GM21528 (cell line): ENCODE measurements around the gene RPGR.

Experiments
- ATAC-seq: cut with Tn5 transposase; IDR thresholded peaks from one replicate; pipeline ENCODE4 v1.9.1; 2021; ENCODE audit warnings: mild to moderate bottlenecking, moderate library complexity; ENCODE audit not compliant: unreplicated experiment, low FRiP score

The RPGR gene

DNA sequence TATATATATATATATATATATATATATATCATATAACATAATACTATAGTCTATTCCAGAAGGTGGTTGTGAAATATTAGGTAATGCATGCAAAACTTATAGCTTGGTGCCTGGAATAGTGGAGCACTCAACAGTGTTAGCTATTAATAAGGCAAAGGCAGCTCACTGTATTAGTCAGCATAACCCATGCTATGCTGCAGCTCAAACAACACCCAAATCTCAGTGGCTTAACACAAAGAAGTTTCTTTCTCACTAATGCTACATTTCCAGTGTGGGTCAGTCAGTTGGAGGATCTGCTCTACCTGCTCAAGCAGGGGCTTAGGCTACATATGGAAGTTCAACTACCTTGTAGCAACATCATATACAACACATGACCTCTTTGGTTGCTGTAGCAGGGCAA lies 5.2 kb upstream of the RPGR start:
- ATAC-seq: no peak

GRCh38 chrX:38327775-38328081 lies 419 bp upstream of the RPGR start:
- peak; percentile 15 for ATAC-seq

GRCh38 chrX:38326086-38326485 lies 1.2 kb downstream of the RPGR start:
- ATAC-seq: no peak

- no peak for ATAC-seq
Observed at GRCh38 chrX:38320819-38321218, 6.5 kb downstream of the RPGR start.

GRCh38 chrX:38318606-38319005 lies 8.7 kb downstream of the RPGR start:
- no peak for ATAC-seq

DNA sequence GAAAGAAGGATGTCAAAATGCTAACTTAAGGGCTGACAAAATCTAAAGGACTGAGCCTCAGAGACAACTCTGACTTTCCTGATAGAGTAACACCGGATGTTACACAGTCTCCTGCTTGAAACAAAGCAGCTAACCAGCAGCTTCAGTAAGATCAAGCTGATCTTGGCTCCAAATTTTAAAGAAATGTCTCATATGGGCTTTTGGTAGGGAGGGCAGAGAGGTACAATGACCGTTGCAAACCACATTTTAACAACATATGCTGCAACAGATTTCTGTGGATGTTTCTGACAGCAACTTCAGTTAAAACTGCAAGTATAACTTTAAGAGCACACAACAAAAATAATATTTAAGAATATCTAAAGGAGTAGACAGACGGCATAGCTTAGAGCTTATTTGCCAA lies 9.1 kb downstream of the RPGR start:
- ATAC-seq: no peak

- ATAC-seq: no peak
Observed at GRCh38 chrX:38315186-38315585, 12.1 kb downstream of the RPGR start.

- no peak for ATAC-seq
Observed at GRCh38 chrX:38313190-38313589, 14.1 kb downstream of the RPGR start.

- ATAC-seq: no peak
Observed at GRCh38 chrX:38312436-38312835, 14.9 kb downstream of the RPGR start.

GRCh38 chrX:38311743-38312142 lies 15.6 kb downstream of the RPGR start:
- no peak for ATAC-seq

DNA sequence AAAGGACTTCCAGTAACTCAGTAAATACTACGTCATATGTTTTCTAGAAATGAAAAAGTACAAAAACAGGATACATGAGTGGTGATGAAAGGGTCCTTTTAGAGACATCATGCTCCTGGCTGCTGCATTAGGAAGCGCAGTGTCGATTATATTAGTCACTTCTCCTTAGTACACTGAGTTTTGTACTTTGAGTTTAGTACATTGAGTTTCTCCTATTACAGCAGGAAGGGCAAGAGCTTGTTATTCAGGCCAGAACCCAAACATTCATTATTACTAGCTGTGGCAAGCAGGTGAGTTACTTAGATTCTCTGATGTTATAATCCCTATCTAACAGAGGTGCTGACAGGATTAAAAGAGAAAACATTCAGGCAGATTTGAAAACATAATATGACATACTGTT lies 21.3 kb downstream of the RPGR start:
- no peak for ATAC-seq

DNA sequence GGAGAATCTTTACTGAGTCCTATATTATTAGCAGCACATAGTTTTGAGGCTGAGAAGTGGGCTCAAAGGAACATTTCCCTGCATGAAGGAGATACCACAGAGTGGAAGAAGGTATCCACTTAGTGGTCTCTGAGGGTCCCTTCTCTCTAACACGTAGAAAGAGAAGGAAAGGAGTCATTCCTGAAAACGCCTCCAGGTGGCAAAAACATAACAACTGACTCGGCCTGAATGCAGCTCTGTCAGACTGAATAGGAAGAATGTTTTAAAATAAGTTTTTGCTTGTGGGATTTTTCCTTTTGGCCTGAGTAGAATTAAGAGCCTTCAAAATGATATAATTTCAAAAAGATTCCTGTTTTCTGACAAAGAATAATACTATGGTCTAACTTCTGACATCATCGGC lies 23.3 kb downstream of the RPGR start:
- no peak for ATAC-seq

DNA sequence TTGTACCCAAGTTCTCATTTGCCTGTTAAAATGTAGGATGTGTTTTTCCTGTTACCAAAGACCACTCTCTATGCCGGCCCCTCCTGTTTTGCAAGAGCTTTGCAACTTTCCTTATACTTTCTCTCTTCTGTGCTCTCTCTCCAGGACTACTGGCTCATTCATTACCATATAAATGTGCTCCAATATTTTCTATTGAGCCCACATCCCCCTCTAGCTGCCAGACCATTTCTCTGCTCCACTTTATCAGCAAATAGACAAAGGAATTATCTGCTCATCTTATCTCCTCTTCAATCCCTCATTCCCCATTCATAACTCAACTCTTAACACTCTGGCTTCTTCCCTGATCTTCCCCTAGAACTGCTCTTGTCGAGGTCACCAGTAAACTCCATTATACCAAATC lies 33.6 kb downstream of the RPGR start:
- ATAC-seq: no peak

GRCh38 chrX:38287674-38288073 lies 39.6 kb downstream of the RPGR start:
- ATAC-seq: no peak

- ATAC-seq: no peak
Observed at GRCh38 chrX:38285649-38286048, 41.7 kb downstream of the RPGR start.

DNA sequence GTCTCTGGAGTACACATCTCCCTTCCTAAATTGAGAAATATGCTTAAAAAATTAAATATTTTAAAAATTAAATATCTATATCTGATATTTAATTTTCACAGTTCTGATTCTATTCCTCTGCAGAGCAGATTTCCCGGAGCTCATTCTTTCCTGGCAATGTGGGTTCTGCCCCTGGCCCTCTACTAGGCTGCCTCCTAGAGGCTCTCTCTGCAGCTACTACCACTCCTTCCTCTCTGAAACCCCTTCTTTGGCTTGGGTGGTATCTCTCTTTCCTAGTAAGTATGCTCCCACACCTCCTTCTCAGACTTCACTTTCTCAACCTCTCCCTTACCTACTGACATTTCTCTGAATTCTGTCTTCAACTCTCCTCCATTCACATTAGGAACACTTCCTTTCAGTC lies 45.3 kb downstream of the RPGR start:
- ATAC-seq: no peak

- no peak for ATAC-seq
Observed at GRCh38 chrX:38279188-38279587, 48.1 kb downstream of the RPGR start.

GRCh38 chrX:38278682-38279081 lies 48.6 kb downstream of the RPGR start:
- no peak for ATAC-seq

DNA sequence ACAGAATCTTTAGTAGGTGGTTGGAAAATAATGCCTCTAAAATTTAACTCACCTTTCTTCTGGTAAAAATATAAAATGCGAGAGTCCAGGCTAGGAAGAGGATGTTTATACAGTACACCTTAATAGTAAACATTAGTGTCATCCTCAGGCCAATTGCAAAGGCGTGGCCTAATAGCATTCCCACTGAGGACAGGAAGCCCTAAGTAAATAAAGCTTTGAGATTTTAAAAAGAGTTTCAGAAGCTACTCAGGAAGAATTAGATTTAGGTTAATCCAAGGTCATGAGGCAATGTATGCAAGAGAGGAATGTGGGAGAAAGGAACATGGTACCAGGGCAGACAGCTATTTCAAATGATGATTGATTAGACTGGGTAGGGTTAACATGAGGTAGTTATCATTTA lies 49.5 kb downstream of the RPGR start:
- no peak for ATAC-seq

DNA sequence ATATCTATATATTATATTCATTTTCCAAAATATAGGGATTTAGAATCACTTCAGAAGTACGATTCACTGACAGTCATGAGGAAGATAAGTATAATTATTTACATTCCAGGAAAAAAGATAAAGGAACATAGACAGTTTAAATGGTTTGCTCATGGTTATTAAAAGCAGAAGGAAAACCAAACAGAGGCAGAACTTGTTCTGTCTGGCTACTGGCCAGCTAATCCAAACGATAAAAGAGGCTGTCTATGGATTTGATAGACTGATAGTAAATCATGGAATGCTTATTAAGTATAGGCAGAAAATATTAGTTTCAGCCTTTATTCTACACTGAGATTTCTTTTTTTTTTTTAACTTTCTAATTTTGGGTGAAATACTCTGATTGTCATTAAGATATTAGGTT lies 50.2 kb downstream of the RPGR start:
- ATAC-seq: no peak

DNA sequence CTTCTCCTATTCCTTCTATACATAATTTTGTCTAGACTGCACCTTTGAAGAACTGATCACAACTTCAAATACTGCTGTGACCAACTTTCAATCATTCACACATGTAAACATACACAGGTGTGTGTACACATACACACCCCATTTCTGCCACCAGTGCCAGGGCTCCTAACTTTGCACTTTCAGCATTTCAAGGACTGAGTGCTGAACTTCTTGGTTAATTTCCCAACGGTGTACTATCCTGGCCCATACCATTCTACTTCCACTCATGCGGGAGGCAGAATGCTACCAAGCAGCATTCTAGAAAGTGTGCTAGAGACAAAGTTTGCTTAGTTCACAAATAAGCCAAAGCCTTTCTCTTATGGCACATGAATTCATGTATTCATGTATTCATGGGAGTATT lies 51.2 kb downstream of the RPGR start:
- ATAC-seq: no peak

- no peak for ATAC-seq
Observed at GRCh38 chrX:38275615-38276014, 51.7 kb downstream of the RPGR start.

DNA sequence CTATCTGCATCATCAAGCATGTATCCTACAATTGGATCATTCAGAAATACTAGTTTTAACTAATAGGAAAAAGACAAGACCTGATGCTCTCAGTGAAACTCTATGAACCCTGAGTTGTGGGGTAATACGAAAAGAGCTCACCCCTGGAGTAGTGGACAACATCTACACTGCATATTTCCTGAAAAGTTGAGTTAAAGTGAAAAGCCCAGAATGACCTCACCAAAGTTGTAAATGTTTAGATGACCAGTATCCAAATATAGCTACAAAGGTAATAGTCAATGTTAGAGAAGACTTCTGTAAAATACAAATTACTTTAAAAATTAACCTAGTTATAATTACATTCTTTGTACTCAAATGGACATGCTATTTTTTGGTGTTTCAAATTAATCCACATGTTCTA lies 53.9 kb downstream of the RPGR start:
- no peak for ATAC-seq
